Activated naive CD4-positive, alpha-beta T cell treated with anti-CD3 and anti-CD28 coated beads, Interleukin-2, amount 50 U/mL, for 24 hours (primary cell): Measurements from ENCODE around the gene PML.
A peak's percentile ranks its signal among the peaks of the same experiment; 100 is the strongest.
"Not testable (repeated sequence)": the region's sequence is repeated elsewhere in the genome, so short reads cannot be mapped to it uniquely, and the experiment has no call there.

Source experiments
- H3K27ac Mint-ChIP-seq: one replicate; pipeline ENCODE4 v1.8.0; 2021; ENCODE audit warnings: mild to moderate bottlenecking, mixed read lengths
- H3K27me3 Mint-ChIP-seq: one replicate; pipeline ENCODE4 v1.8.0; 2021; ENCODE audit warnings: mixed read lengths
- H3K36me3 Mint-ChIP-seq: one replicate; pipeline ENCODE4 v1.8.0; 2021; ENCODE audit warnings: mixed read lengths
- H3K4me1 Mint-ChIP-seq: one replicate; pipeline ENCODE4 v1.8.0; 2021; ENCODE audit warnings: mixed read lengths
- H3K4me3 Mint-ChIP-seq: one replicate; pipeline ENCODE4 v1.8.0; 2021; ENCODE audit warnings: mild to moderate bottlenecking, mixed read lengths
- H3K9me3 Mint-ChIP-seq: one replicate; pipeline ENCODE4 v1.8.0; 2021; ENCODE audit warnings: mixed read lengths

Gene PML

GRCh38 chr15:73955326-73955725 lies 39.2 kb upstream of the PML start:
- Mint-ChIP-seq H3K27ac (no peak overlapping the region), H3K4me3 (no peak overlapping the region), H3K9me3 (no peaks in the 10 kb centered on the region), H3K27me3 (no peaks in the 10 kb centered on the region), H3K4me1 (peaks cover 36% of the 10 kb centered on the region), H3K36me3 (no peaks in the 10 kb centered on the region)

GRCh38 chr15:73955861-73956742 lies 38.4 kb upstream of the PML start:
- Mint-ChIP-seq H3K9me3 (no peaks in the 10 kb centered on the region), H3K36me3 (no peaks in the 10 kb centered on the region), H3K27ac (no peak overlapping the region), H3K4me3 (no peak overlapping the region), H3K27me3 (no peaks in the 10 kb centered on the region), H3K4me1 (peaks cover 32% of the 10 kb centered on the region)

GRCh38 chr15:73956743-73957135 lies 37.8 kb upstream of the PML start:
- Mint-ChIP-seq H3K36me3 (no peaks in the 10 kb centered on the region), H3K27me3 (no peaks in the 10 kb centered on the region), H3K9me3 (no peaks in the 10 kb centered on the region), H3K27ac (no peak overlapping the region), H3K4me3 (no peak overlapping the region), H3K4me1 (peaks cover 28% of the 10 kb centered on the region)

GRCh38 chr15:73957276-73957675 lies 37.2 kb upstream of the PML start:
- no peaks in the 10 kb centered on the region for H3K27me3 Mint-ChIP-seq

GRCh38 chr15:73957785-73958184 lies 36.7 kb upstream of the PML start:
- peak overlapping the region; percentile 52 for H3K27ac Mint-ChIP-seq
- H3K9me3 Mint-ChIP-seq = no peaks in the 10 kb centered on the region
- H3K27me3 Mint-ChIP-seq = no peaks in the 10 kb centered on the region
- no peaks in the 10 kb centered on the region for H3K36me3 Mint-ChIP-seq
- H3K4me1 Mint-ChIP-seq = peaks cover 28% of the 10 kb centered on the region
- no peak overlapping the region for H3K4me3 Mint-ChIP-seq

More at GRCh38 chr15:73957276-73957675, 37.2 kb upstream of the PML start:
- Mint-ChIP-seq H3K9me3 (no peaks in the 10 kb centered on the region), H3K4me1 (peaks cover 28% of the 10 kb centered on the region), H3K27ac (peak overlapping the region; percentile 52), H3K4me3 (no peak overlapping the region), H3K36me3 (no peaks in the 10 kb centered on the region)

GRCh38 chr15:73959012-73959581 lies 35.4 kb upstream of the PML start:
- no peaks in the 10 kb centered on the region for H3K27me3 Mint-ChIP-seq
- H3K9me3 Mint-ChIP-seq = no peaks in the 10 kb centered on the region
- no peaks in the 10 kb centered on the region for H3K36me3 Mint-ChIP-seq
- peaks cover 28% of the 10 kb centered on the region for H3K4me1 Mint-ChIP-seq
- peak overlapping the region; percentile 47 for H3K4me3 Mint-ChIP-seq
- H3K27ac Mint-ChIP-seq = peak overlapping the region; percentile 82

- Mint-ChIP-seq H3K27me3 (no peaks in the 10 kb centered on the region), H3K36me3 (no peaks in the 10 kb centered on the region), H3K27ac (peak overlapping the region; percentile 82), H3K4me3 (no peak overlapping the region), H3K4me1 (peaks cover 31% of the 10 kb centered on the region), H3K9me3 (no peaks in the 10 kb centered on the region)
Observed at GRCh38 chr15:73959801-73960200, 34.7 kb upstream of the PML start.

GRCh38 chr15:73960472-73961070 lies 33.9 kb upstream of the PML start:
- H3K4me1 Mint-ChIP-seq = peaks cover 39% of the 10 kb centered on the region
- not testable (repeated sequence) for H3K27ac Mint-ChIP-seq, H3K9me3 Mint-ChIP-seq, H3K4me3 Mint-ChIP-seq, H3K36me3 Mint-ChIP-seq, H3K27me3 Mint-ChIP-seq

GRCh38 chr15:73962433-73962832 lies 32.1 kb upstream of the PML start:
- Mint-ChIP-seq H3K4me1 (peaks cover 48% of the 10 kb centered on the region), H3K9me3 (no peaks in the 10 kb centered on the region), H3K4me3 (no peak overlapping the region), H3K27ac (no peak overlapping the region), H3K36me3 (no peaks in the 10 kb centered on the region), H3K27me3 (no peaks in the 10 kb centered on the region)

GRCh38 chr15:73964736-73965093 lies 29.8 kb upstream of the PML start:
- Mint-ChIP-seq H3K27ac (peak overlapping the region; percentile 74), H3K4me1 (peaks cover 32% of the 10 kb centered on the region), H3K36me3 (no peaks in the 10 kb centered on the region)

GRCh38 chr15:73965094-73965757 lies 29.3 kb upstream of the PML start:
- H3K4me1 Mint-ChIP-seq = peaks cover 30% of the 10 kb centered on the region
- H3K4me3 Mint-ChIP-seq = peak overlapping the region; percentile 72
- peak overlapping the region; percentile 74 for H3K27ac Mint-ChIP-seq

More at GRCh38 chr15:73964736-73965093, 29.8 kb upstream of the PML start:
- Mint-ChIP-seq H3K27me3 (no peaks in the 10 kb centered on the region), H3K9me3 (no peaks in the 10 kb centered on the region), H3K4me3 (peak overlapping the region; percentile 72)

GRCh38 chr15:73965758-73966113 lies 28.8 kb upstream of the PML start:
- no peaks in the 10 kb centered on the region for H3K27me3 Mint-ChIP-seq
- peak overlapping the region; percentile 65 for H3K4me3 Mint-ChIP-seq
- H3K36me3 Mint-ChIP-seq = no peaks in the 10 kb centered on the region
- H3K4me1 Mint-ChIP-seq = peaks cover 30% of the 10 kb centered on the region
- H3K9me3 Mint-ChIP-seq = no peaks in the 10 kb centered on the region
- peak overlapping the region; percentile 57 for H3K27ac Mint-ChIP-seq

More at GRCh38 chr15:73965094-73965757, 29.3 kb upstream of the PML start:
- Mint-ChIP-seq H3K9me3 (no peaks in the 10 kb centered on the region), H3K36me3 (no peaks in the 10 kb centered on the region), H3K27me3 (no peaks in the 10 kb centered on the region)

- Mint-ChIP-seq H3K27me3 (no peaks in the 10 kb centered on the region), H3K9me3 (no peaks in the 10 kb centered on the region), H3K27ac (peak overlapping the region; percentile 20), H3K4me1 (peaks cover 34% of the 10 kb centered on the region), H3K36me3 (no peaks in the 10 kb centered on the region), H3K4me3 (no peak overlapping the region)
Observed at GRCh38 chr15:73968461-73968860, 26.1 kb upstream of the PML start.

GRCh38 chr15:73969151-73969759 lies 25.3 kb upstream of the PML start:
- no peak overlapping the region for H3K4me3 Mint-ChIP-seq
- H3K4me1 Mint-ChIP-seq = peaks cover 36% of the 10 kb centered on the region
- H3K27me3 Mint-ChIP-seq = no peaks in the 10 kb centered on the region
- no peaks in the 10 kb centered on the region for H3K36me3 Mint-ChIP-seq
- no peaks in the 10 kb centered on the region for H3K9me3 Mint-ChIP-seq
- H3K27ac Mint-ChIP-seq = no peak overlapping the region

- Mint-ChIP-seq H3K27ac (no peak overlapping the region), H3K27me3 (peaks cover 1% of the 10 kb centered on the region), H3K4me1 (peaks cover 31% of the 10 kb centered on the region), H3K36me3 (no peaks in the 10 kb centered on the region), H3K4me3 (peak overlapping the region; percentile 26), H3K9me3 (no peaks in the 10 kb centered on the region)
Observed at GRCh38 chr15:73972984-73973682, 21.4 kb upstream of the PML start.
